HepG2 (cell line): ENCODE results near the gene COMMD9. TPM values are rescaled to one million over a fixed set of nuclear protein-coding genes. Genes with fewer than 3 reads are reported as not detected.

ENCODE experiments used
- ATAC-seq: fragments of 200-7000 bp; cut with Tn5 transposase; 3 replicates; pipeline ENCODE4 v1.9.1; 2020; ENCODE audit warnings: mild to moderate bottlenecking, moderate library complexity
- BruUV-seq: library from RNA; stranded (reverse); fragments of 400-500 nt; replicated peaks from 2 replicates; lab custom pipeline; 2021; lab: Mats Ljungman, UMichigan
- CTCF ChIA-PET: fragments of 300-600 bp; formaldehyde crosslinking; extraction: SDS; loops from one replicate; lab custom pipeline; 2021; ENCODE audit warnings: low total read pairs, inconsistent platforms, low intra/inter-chr PET ratio; lab: Yijun Ruan, JAX
- POLR2A ChIA-PET: fragments of 350-600 bp; sonication (Branson Sonifier 250); formaldehyde crosslinking; loops from one replicate; lab custom pipeline; 2020; ENCODE audit warnings: antibody characterized with exemption, inconsistent platforms; lab: Yijun Ruan, JAX
- DNase-seq: peaks from one replicate; pipeline ENCODE4 v3.0.0-alpha.2; 2015; ENCODE audit warnings: low spot score
- FAIRE-seq: peaks from 3 replicates; lab custom pipeline; 2011; peaks lifted over from hg19 to GRCh38; lab: Jason Lieb, UNC
- H2AFZ ChIP-seq: one replicate; pipeline ENCODE4 v1.6.1; 2011; ENCODE audit warnings: low read length, inconsistent platforms
- H3K27ac ChIP-seq: fragments of 300-600 bp; 3 replicates; pipeline ENCODE4 v1.8.0; 2011; ENCODE audit warnings: mixed run types, mild to moderate bottlenecking, mixed read lengths, low read length, inconsistent platforms; ENCODE audit not compliant: insufficient read depth; ENCODE audit errors: extremely low read length
- H3K27me3 ChIP-seq, 2 experiments: fragments of 200-600 bp in 1 of 2; 2 replicates in 1 of 2; 3 replicates in 1 of 2; pipeline versions ENCODE4 v1.6.0 to v1.8.0; 2011; ENCODE audit warnings: low read length in 2 of 2, mild to moderate bottlenecking in 2 of 2, moderate library complexity in 2 of 2, inconsistent platforms in 1 of 2; ENCODE audit not compliant: insufficient read depth in 2 of 2, control insufficient read depth in 1 of 2
- H3K36me3 ChIP-seq, 2 experiments: fragments of 200-600 bp in 1 of 2; replicated peaks in 1 of 2; 2 replicates in 1 of 2; 3 replicates in 1 of 2; pipeline versions ENCODE4 v1.5.1 to v1.8.0; 2011; ENCODE audit warnings: low read length in 2 of 2, inconsistent platforms in 1 of 2; ENCODE audit not compliant: insufficient read depth in 2 of 2, control insufficient read depth in 1 of 2
- H3K4me1 ChIP-seq: 2 replicates; pipeline ENCODE4 v1.5.1; 2012; ENCODE audit warnings: low read length, inconsistent platforms; ENCODE audit not compliant: insufficient read depth
- H3K4me2 ChIP-seq: 2 replicates; pipeline ENCODE4 v1.6.0; 2011; ENCODE audit warnings: low read depth, low read length, inconsistent platforms
- H3K4me3 ChIP-seq, 3 experiments: fragments of 200-600 bp in 1 of 3; sonication (generic), shearing (Covaris generic) in 1 of 3; replicated peaks in 1 of 3; 2 replicates each; pipeline ENCODE4 v1.5.1; 2011 to 2016; ENCODE audit warnings: low read length in 3 of 3, inconsistent platforms in 2 of 3, low read depth in 2 of 3, mild to moderate bottlenecking in 2 of 3, control low read depth in 1 of 3, mixed read lengths in 1 of 3; ENCODE audit not compliant: insufficient read depth in 1 of 3
- H3K79me2 ChIP-seq: one replicate; pipeline ENCODE4 v1.6.1; 2011; ENCODE audit warnings: low read length, inconsistent platforms; ENCODE audit not compliant: insufficient read depth
- H3K9ac ChIP-seq: 2 replicates; pipeline ENCODE4 v1.6.0; 2011; ENCODE audit warnings: mild to moderate bottlenecking, low read depth, low read length, inconsistent platforms; ENCODE audit not compliant: insufficient read depth
- H3K9me3 ChIP-seq: 2 replicates; pipeline ENCODE4 v1.5.1; 2012; ENCODE audit warnings: mild to moderate bottlenecking, low read length
- H4K20me1 ChIP-seq: 2 replicates; pipeline ENCODE4 v1.6.0; 2011; ENCODE audit warnings: inconsistent platforms, mild to moderate bottlenecking, low read length, moderate library complexity; ENCODE audit not compliant: insufficient read depth
- FOXJ3 ChIP-seq: sonication (generic); formaldehyde crosslinking; IDR thresholded peaks from 2 replicates; pipeline ENCODE4 v1.4.0; 2020; ENCODE audit warnings: missing genetic modification reagents, mild to moderate bottlenecking, borderline replicate concordance
- PHF5A ChIP-seq: IDR thresholded peaks from one replicate; pipeline ENCODE4 v1.6.1; 2018; ENCODE audit warnings: low read depth, missing genetic modification reagents; ENCODE audit not compliant: unreplicated experiment
- RBAK ChIP-seq: sonication (generic); formaldehyde crosslinking; IDR thresholded peaks from 2 replicates; pipeline ENCODE4 v1.5.1; 2020; ENCODE audit warnings: mild to moderate bottlenecking, missing genetic modification reagents
- WGBS: methylation state at CpG from one replicate; pipeline ENCODE4 v1.1.6; 2017; ENCODE audit warnings: low lambda C conversion rate; 5-methylcytosine and 5-hydroxymethylcytosine counted together
- in situ Hi-C: cut with HindIII; loops from 2 replicates; pipeline ENCODE4 v1.10.0; 2017; ENCODE audit warnings: low pct_unique_long_range_greater_than_20kb; ENCODE audit not compliant: extremely low pct_ligation_motif_present
- intact Hi-C: fragments of 100-400 bp; cut with micrococcal nuclease; formaldehyde crosslinking; loops from one replicate; pipeline ENCODE4 v1.10.0; 2022; ENCODE audit not compliant: unreplicated experiment
- polyA plus RNA-seq, 8 experiments: library from polyadenylated mRNA; depleted of rRNA in 3 of 8; stranded (reverse) in 7 of 8; unstranded in 1 of 8; fragments of >200 nt; fragmentation: Illumina TruSeq in 4 of 8; extraction: Trizol in 4 of 8; gene quantifications; 2 replicates each; pipeline versions ENCODE4 v1.2.1 to v1.2.3, GENCODE V29; 2011 to 2016; ENCODE audit warnings: low read depth in 4 of 8, missing spikeins in 1 of 8, mixed read lengths in 1 of 8; ENCODE audit not compliant: insufficient read depth in 1 of 8
- total RNA-seq, 5 experiments: library from RNA; depleted of rRNA; stranded (reverse); fragments of >200 nt; fragmentation: Illumina TruSeq; extraction: Trizol; gene quantifications; 2 replicates each; pipeline ENCODE4 v1.2.3, GENCODE V29; 2016; ENCODE audit warnings: low read depth in 1 of 5
- TF ChIP-seq, protein P1 (sequence below): sonication (generic); formaldehyde crosslinking; IDR thresholded peaks from 2 replicates; pipeline ENCODE4 v1.8.0; 2023; ENCODE audit warnings: mild to moderate bottlenecking, missing genetic modification reagents

The COMMD9 gene
- total and polyA plus RNA-seq, 2 of the 13 experiments (the other 11 are each of a cell fraction or from before 2014, with no cell fraction given), result 47.3 to 76.7 TPM

GRCh38 chr11:36270701-36271100 is 18.5 kb downstream of the COMMD9 start (continued):
- TF ChIP-seq, protein P1, sequence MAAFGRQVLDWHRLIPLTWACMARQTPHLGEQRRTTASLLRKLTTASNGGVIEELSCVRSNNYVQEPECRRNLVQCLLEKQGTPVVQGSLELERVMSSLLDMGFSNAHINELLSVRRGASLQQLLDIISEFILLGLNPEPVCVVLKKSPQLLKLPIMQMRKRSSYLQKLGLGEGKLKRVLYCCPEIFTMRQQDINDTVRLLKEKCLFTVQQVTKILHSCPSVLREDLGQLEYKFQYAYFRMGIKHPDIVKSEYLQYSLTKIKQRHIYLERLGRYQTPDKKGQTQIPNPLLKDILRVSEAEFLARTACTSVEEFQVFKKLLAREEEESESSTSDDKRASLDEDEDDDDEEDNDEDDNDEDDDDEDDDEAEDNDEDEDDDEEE, result no peak
- TF ChIP-seq PHF5A (CRISPR knock-in tag), result no peak

- 62% methylated on average over 8 of the region's 8 CpGs for WGBS
- no peaks in the 10 kb centered on the region for H3K27me3 ChIP-seq
- H3K36me3 ChIP-seq, result peaks cover 0 to 4% of the 10 kb centered on the region in 2 experiments; a peak in 1 of 5 replicates
- intact Hi-C loops, result loop anchor here (5.0 kb wide), 2 partner anchors 209 to 781 kb away; no protein-coding TSS in a partner anchor
- H3K4me2 ChIP-seq, result no peak overlapping the region
- ATAC-seq, result no peak
- no peak overlapping the region for H2AFZ ChIP-seq
- no peak for DNase-seq
- H3K9ac ChIP-seq, result no peak overlapping the region
- FAIRE-seq, result no peak
- no peaks in the 10 kb centered on the region for H3K4me1 ChIP-seq
- POLR2A ChIA-PET, result no interaction called here
- no peak overlapping the region for H3K27ac ChIP-seq
- BruUV-seq, result no TSS peak
- no peaks in the 10 kb centered on the region for H3K79me2 ChIP-seq
- no peak overlapping the region for H3K4me3 ChIP-seq
- CTCF ChIA-PET, result no interaction called here
- TF ChIP-seq FOXJ3 (CRISPR knock-in tag) (no peak), RBAK (CRISPR knock-in tag) (no peak)
- TF ChIP-seq, all 625 proteins: peak for 0
- Histone ChIP-seq H3K9me3 (no peaks in the 10 kb centered on the region), H4K20me1 (no peaks in the 10 kb centered on the region)
- in situ Hi-C loops, result loop anchor here (5.0 to 25.0 kb wide), 4 partner anchors 224 to 781 kb away; partner anchors contain the start of gene FJX1
Measured at GRCh38 chr11:36268337-36268985, 20.8 kb downstream of the COMMD9 start.
